H1 (cell line): ENCODE results near the gene FAM24B. TPM values are rescaled to one million over a fixed set of nuclear protein-coding genes. Genes with fewer than 3 reads are reported as not detected.
"Not testable (repeated sequence)": the region's sequence is repeated elsewhere in the genome, so short reads cannot be mapped to it uniquely, and the experiment has no call there.

ENCODE experiments used
- CTCF ChIA-PET: fragments of 300-600 bp; sonication (Branson Sonifier 250); formaldehyde crosslinking; loops from one replicate; lab custom pipeline; 2021; ENCODE audit not compliant: partially characterized antibody; lab: Charles Lee
- POLR2A ChIA-PET: fragments of 300-600 bp; sonication (Branson Sonifier 250); formaldehyde crosslinking; loops from one replicate; lab custom pipeline; 2021; ENCODE audit warnings: inconsistent platforms; ENCODE audit not compliant: partially characterized antibody; lab: Charles Lee
- DNase-seq, 2 experiments: peaks; one replicate each; pipeline versions ENCODE4 v3.0.0 to v3.0.0-alpha.2; 2010 to 2022; ENCODE audit warnings: low spot score in 2 of 2, low read depth in 1 of 2, mixed read lengths in 1 of 2
- FAIRE-seq: peaks from 2 replicates; lab custom pipeline; 2011; peaks lifted over from hg19 to GRCh38; lab: Jason Lieb, UNC
- H2AFZ ChIP-seq: 2 replicates; pipeline ENCODE4 v1.8.1; 2012; ENCODE audit warnings: low read length, inconsistent platforms
- H2AK5ac ChIP-seq: 2 replicates; pipeline ENCODE4 v1.6.1; 2013; ENCODE audit warnings: low read depth, low read length
- H2BK120ac ChIP-seq: replicated peaks from 2 replicates; pipeline ENCODE3; 2013; ENCODE audit warnings: low read depth, low read length, inconsistent platforms
- H2BK12ac ChIP-seq: 2 replicates; pipeline ENCODE4 v1.6.1; 2013; ENCODE audit warnings: low read depth, low read length
- H2BK15ac ChIP-seq: 2 replicates; pipeline ENCODE4 v1.6.1; 2013; ENCODE audit warnings: low read length
- H2BK20ac ChIP-seq: 2 replicates; pipeline ENCODE4 v1.6.1; 2013; ENCODE audit warnings: low read length
- H2BK5ac ChIP-seq: 2 replicates; pipeline ENCODE4 v1.6.1; 2013; ENCODE audit warnings: low read depth, low read length
- H3K14ac ChIP-seq: 2 replicates; pipeline ENCODE4 v1.6.1; 2013; ENCODE audit warnings: inconsistent platforms; ENCODE audit not compliant: insufficient read length
- H3K18ac ChIP-seq: 2 replicates; pipeline ENCODE4 v1.6.1; 2013; ENCODE audit warnings: low read length; ENCODE audit errors: extremely low read depth
- H3K23ac ChIP-seq: 2 replicates; pipeline ENCODE4 v1.6.1; 2013; ENCODE audit warnings: inconsistent platforms; ENCODE audit not compliant: insufficient read length
- H3K23me2 ChIP-seq: 2 replicates; pipeline ENCODE4 v1.6.1; 2013; ENCODE audit warnings: low read depth, low read length
- H3K27ac ChIP-seq: 2 replicates; pipeline ENCODE4 v1.6.1; 2011; ENCODE audit warnings: low read depth, low read length, inconsistent platforms
- H3K27me3 ChIP-seq, 4 experiments: replicated peaks in 1 of 4; 1 replicate in 1 of 4; 2 replicates in 3 of 4; pipeline versions ENCODE4 v1.6.1 to v1.8.1; 2011 to 2013; ENCODE audit warnings: low read length in 3 of 4, mild to moderate bottlenecking in 3 of 4, inconsistent platforms in 2 of 4, mixed read lengths in 2 of 4, moderate library complexity in 1 of 4; ENCODE audit not compliant: control insufficient read depth in 3 of 4, insufficient read depth in 3 of 4; ENCODE audit errors: extremely low read depth in 1 of 4
- H3K36me3 ChIP-seq, 4 experiments: 2 replicates each; pipeline versions ENCODE4 v1.6.1 to v1.8.1; 2011 to 2013; ENCODE audit warnings: mild to moderate bottlenecking in 4 of 4, low read length in 3 of 4, moderate library complexity in 2 of 4, control low read depth in 1 of 4, inconsistent platforms in 1 of 4; ENCODE audit not compliant: insufficient read depth in 4 of 4, control insufficient read depth in 2 of 4
- H3K4ac ChIP-seq: replicated peaks from 2 replicates; pipeline ENCODE3; 2013; ENCODE audit warnings: low read length, low read depth, mixed read lengths, inconsistent platforms; ENCODE audit not compliant: insufficient read length
- H3K4me1 ChIP-seq, 4 experiments: replicated peaks in 1 of 4; 1 replicate in 1 of 4; 2 replicates in 3 of 4; pipeline versions ENCODE4 v1.6.1 to v1.8.1; 2011 to 2013; ENCODE audit warnings: low read length in 3 of 4, inconsistent platforms in 2 of 4, mixed read lengths in 1 of 4; ENCODE audit not compliant: insufficient read depth in 4 of 4, control insufficient read depth in 3 of 4
- H3K4me2 ChIP-seq, 2 experiments: 2 replicates each; pipeline versions ENCODE4 v1.6.1 to v1.8.1; 2011 to 2013; ENCODE audit warnings: low read depth in 2 of 2, low read length in 2 of 2, control low read depth in 1 of 2, inconsistent platforms in 1 of 2, mild to moderate bottlenecking in 1 of 2; ENCODE audit not compliant: insufficient read depth in 1 of 2
- H3K4me3 ChIP-seq, 4 experiments: fragments of 200-600, 300-600 bp in 1 of 4; sonication (generic), shearing (Covaris generic), sonication (Bioruptor Twin) in 1 of 4; 2 replicates each; pipeline versions ENCODE4 v1.5.1 to v1.8.1; 2011 to 2016; ENCODE audit warnings: low read length in 4 of 4, low read depth in 3 of 4, control low read depth in 2 of 4, inconsistent platforms in 2 of 4, mild to moderate bottlenecking in 2 of 4, mixed read lengths in 1 of 4, moderate library complexity in 1 of 4; ENCODE audit not compliant: insufficient read depth in 2 of 4; ENCODE audit errors: extremely low read depth in 1 of 4
- H3K56ac ChIP-seq: replicated peaks from 2 replicates; pipeline ENCODE3; 2013; ENCODE audit warnings: low read depth, mild to moderate bottlenecking, mixed read lengths, low read length, inconsistent platforms; ENCODE audit not compliant: insufficient read length
- H3K79me1 ChIP-seq: 2 replicates; pipeline ENCODE4 v1.6.1; 2013; ENCODE audit warnings: low read depth, low read length, control low read depth
- H3K79me2 ChIP-seq, 2 experiments: 2 replicates each; pipeline versions ENCODE4 v1.6.1 to v1.8.1; 2012 to 2013; ENCODE audit warnings: low read length in 2 of 2, mild to moderate bottlenecking in 2 of 2, inconsistent platforms in 1 of 2; ENCODE audit not compliant: insufficient read depth in 2 of 2, control insufficient read depth in 1 of 2
- H3K9ac ChIP-seq, 4 experiments: replicated peaks in 1 of 4; 1 replicate in 1 of 4; 2 replicates in 3 of 4; pipeline versions ENCODE4 v1.6.1 to v1.8.1; 2011 to 2013; ENCODE audit warnings: low read depth in 3 of 4, low read length in 3 of 4, control low read depth in 2 of 4, mild to moderate bottlenecking in 2 of 4, moderate library complexity in 2 of 4, inconsistent platforms in 1 of 4; ENCODE audit errors: extremely low read depth in 1 of 4
- H3K9me3 ChIP-seq, 2 experiments: 2 replicates each; pipeline versions ENCODE4 v1.6.1 to v1.8.1; 2012 to 2013; ENCODE audit warnings: mild to moderate bottlenecking in 2 of 2, moderate library complexity in 2 of 2, control low read depth in 1 of 2, inconsistent platforms in 1 of 2, low read depth in 1 of 2, low read length in 1 of 2, mixed read lengths in 1 of 2; ENCODE audit not compliant: insufficient read depth in 2 of 2
- H4K20me1 ChIP-seq, 2 experiments: replicated peaks in 1 of 2; 2 replicates each; pipeline versions ENCODE3 to v1.8.1; 2011 to 2013; ENCODE audit warnings: inconsistent platforms in 2 of 2, low read length in 2 of 2, mild to moderate bottlenecking in 1 of 2; ENCODE audit not compliant: insufficient read depth in 2 of 2, control insufficient read depth in 1 of 2
- H4K5ac ChIP-seq: 2 replicates; pipeline ENCODE4 v1.6.1; 2013; ENCODE audit warnings: low read length, low read depth, mixed read lengths, inconsistent platforms; ENCODE audit not compliant: insufficient read length
- H4K8ac ChIP-seq: 2 replicates; pipeline ENCODE4 v1.8.0; 2013; ENCODE audit warnings: mild to moderate bottlenecking, moderate library complexity, low read length, inconsistent platforms; ENCODE audit not compliant: insufficient read depth; ENCODE audit errors: extremely low read depth
- H4K91ac ChIP-seq: replicated peaks from 2 replicates; pipeline ENCODE3; 2013; ENCODE audit warnings: low read length, mixed read lengths, inconsistent platforms; ENCODE audit not compliant: insufficient read length
- WGBS, 2 experiments: shearing (Covaris generic) in 1 of 2; methylation state at CpG; one replicate each; pipeline versions ENCODE4 v1.1.6 to v1.1.7; 2013 to 2015; ENCODE audit warnings: low lambda C conversion rate in 2 of 2, mixed read lengths in 2 of 2, inconsistent platforms in 1 of 2, low coverage in 1 of 2, missing lambda C conversion rate in 1 of 2; ENCODE audit not compliant: insufficient replicate concordance in 2 of 2, insufficient coverage in 1 of 2, insufficient read length in 1 of 2; ENCODE audit errors: extremely low coverage in 1 of 2, missing lambda C conversion rate in 1 of 2; 5-methylcytosine and 5-hydroxymethylcytosine counted together
- polyA plus RNA-seq, 7 experiments: library from polyadenylated mRNA; depleted of rRNA in 3 of 7; stranded (reverse) in 5 of 7; unstranded in 2 of 7; fragments of >200 nt in 5 of 7; fragments of 200-250 nt in 2 of 7; gene quantifications; 1 replicate in 5 of 7; 2 replicates in 1 of 7; 4 replicates in 1 of 7; pipeline versions ENCODE4 v1.2.1 to v1.2.3, GENCODE V29; 2011 to 2013; ENCODE audit warnings: missing spikeins in 2 of 7, mixed read lengths in 2 of 7
- total RNA-seq: library from RNA; stranded (reverse); fragmentation: NEBNext Ultra II Directional; extraction: Animal tissue kit (Norgen Biotek cat#: 25700); gene quantifications from 2 replicates; pipeline ENCODE4 v1.2.1, GENCODE V29; 2021

FAM24B gene
- total and polyA plus RNA-seq, 2 of the 8 experiments (the other 6 are each of a cell fraction or from before 2014, with no cell fraction given): 0.50 to 0.56 TPM

DNA sequence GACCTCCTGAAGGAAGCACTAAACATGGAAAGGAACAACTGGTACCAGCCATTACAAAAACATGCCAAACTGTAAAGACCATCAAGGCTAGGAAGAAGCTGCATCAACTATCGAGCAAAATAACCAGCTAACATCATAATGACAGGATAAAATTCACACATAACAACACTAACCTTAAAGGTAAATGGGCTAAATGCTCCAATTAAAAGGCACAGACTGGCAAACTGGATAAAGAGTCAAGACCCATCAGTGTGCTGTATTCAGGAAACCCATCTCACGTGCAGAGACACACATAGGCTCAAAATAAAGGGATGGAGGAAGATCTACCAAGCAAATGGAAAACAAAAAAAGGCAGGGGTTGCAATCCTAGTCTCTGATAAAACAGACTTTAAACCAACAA is 10.6 kb downstream of the FAM24B start:
- H4K91ac ChIP-seq, H2AFZ ChIP-seq, H3K23ac ChIP-seq, FAIRE-seq, H3K79me2 ChIP-seq, H3K79me1 ChIP-seq, H2BK20ac ChIP-seq, CTCF ChIA-PET, H2BK120ac ChIP-seq, H3K4me3 ChIP-seq, H3K23me2 ChIP-seq, H3K14ac ChIP-seq, H3K27ac ChIP-seq, H3K56ac ChIP-seq, H3K9ac ChIP-seq, DNase-seq, POLR2A ChIA-PET, H2BK15ac ChIP-seq, H3K36me3 ChIP-seq, H4K8ac ChIP-seq, H2BK12ac ChIP-seq, H3K18ac ChIP-seq, H3K27me3 ChIP-seq, H3K4ac ChIP-seq, H3K4me1 ChIP-seq, H4K5ac ChIP-seq, H3K4me2 ChIP-seq, H2BK5ac ChIP-seq, H4K20me1 ChIP-seq, H2AK5ac ChIP-seq: not testable (repeated sequence)
- peaks cover 9 to 13% of the 10 kb centered on the region in 2 experiments for H3K9me3 ChIP-seq
- WGBS, 2 experiments: 100% methylated on average over 1 of the region's 2 CpGs; no CpG with 5 or more reads in 1 of the 2 experiments

GRCh38 chr10:122866757-122867482 is 12.5 kb downstream of the FAM24B start:
- H2BK12ac ChIP-seq, H3K4ac ChIP-seq, H4K8ac ChIP-seq, H2BK5ac ChIP-seq, H3K36me3 ChIP-seq, H2AK5ac ChIP-seq, H2AFZ ChIP-seq, H2BK120ac ChIP-seq, H3K4me1 ChIP-seq, H2BK20ac ChIP-seq, H3K18ac ChIP-seq, POLR2A ChIA-PET, H4K20me1 ChIP-seq, H3K27me3 ChIP-seq, H3K14ac ChIP-seq, CTCF ChIA-PET, H3K56ac ChIP-seq, H3K23ac ChIP-seq, H3K9ac ChIP-seq, H3K79me2 ChIP-seq, H3K23me2 ChIP-seq, H4K5ac ChIP-seq, H3K79me1 ChIP-seq, FAIRE-seq, H3K4me3 ChIP-seq, H3K4me2 ChIP-seq, H3K27ac ChIP-seq, H4K91ac ChIP-seq, H2BK15ac ChIP-seq, DNase-seq: not testable (repeated sequence)
- H3K9me3 ChIP-seq: peaks cover 9 to 13% of the 10 kb centered on the region in 2 experiments
- 88% methylated on average over 3 of the region's 3 CpGs; no CpG with 5 or more reads in 1 of the 2 experiments for WGBS, 2 experiments
